ENCODE measurements around the gene COBL. TPM values are rescaled to one million over a fixed set of nuclear protein-coding genes. Genes with fewer than 3 reads are reported as not detected.

The COBL gene
- total RNA-seq, 2 donors from 2014 or later: 36.5 to 46.6 TPM

DNA sequence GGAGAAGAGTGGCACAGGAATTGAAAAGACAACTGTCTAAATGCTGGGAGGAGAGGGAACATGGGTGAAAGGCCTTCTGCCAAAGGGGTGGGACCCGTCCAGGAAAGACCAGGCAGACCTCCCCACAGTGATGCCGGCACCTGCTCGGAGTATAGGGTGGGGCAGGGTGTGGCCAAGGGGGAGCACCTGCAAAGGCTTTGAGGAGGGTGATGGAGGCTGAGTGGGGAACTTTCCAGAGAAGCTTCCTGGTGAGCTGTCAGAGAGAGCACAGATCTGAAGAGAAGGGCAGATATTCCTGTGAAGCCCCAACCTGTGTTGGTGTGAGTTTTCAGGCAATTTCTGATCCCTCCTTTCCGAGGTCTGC lies 270.5 kb downstream of the COBL start:
- TF ChIP-seq, protein P1, sequence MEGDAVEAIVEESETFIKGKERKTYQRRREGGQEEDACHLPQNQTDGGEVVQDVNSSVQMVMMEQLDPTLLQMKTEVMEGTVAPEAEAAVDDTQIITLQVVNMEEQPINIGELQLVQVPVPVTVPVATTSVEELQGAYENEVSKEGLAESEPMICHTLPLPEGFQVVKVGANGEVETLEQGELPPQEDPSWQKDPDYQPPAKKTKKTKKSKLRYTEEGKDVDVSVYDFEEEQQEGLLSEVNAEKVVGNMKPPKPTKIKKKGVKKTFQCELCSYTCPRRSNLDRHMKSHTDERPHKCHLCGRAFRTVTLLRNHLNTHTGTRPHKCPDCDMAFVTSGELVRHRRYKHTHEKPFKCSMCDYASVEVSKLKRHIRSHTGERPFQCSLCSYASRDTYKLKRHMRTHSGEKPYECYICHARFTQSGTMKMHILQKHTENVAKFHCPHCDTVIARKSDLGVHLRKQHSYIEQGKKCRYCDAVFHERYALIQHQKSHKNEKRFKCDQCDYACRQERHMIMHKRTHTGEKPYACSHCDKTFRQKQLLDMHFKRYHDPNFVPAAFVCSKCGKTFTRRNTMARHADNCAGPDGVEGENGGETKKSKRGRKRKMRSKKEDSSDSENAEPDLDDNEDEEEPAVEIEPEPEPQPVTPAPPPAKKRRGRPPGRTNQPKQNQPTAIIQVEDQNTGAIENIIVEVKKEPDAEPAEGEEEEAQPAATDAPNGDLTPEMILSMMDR (IDR thresholded peaks at IDR 0.05): no peak
- no peak for TF ChIP-seq POLR2A (IDR thresholded peaks at IDR 0.05)
- no peak for TF ChIP-seq POLR2AphosphoS5 (IDR thresholded peaks at IDR 0.05)
- WGBS: 82% methylated on average over 4 of the region's 4 CpGs
- no peak for DNase-seq (ENCODE audit: low spot score)

DNA sequence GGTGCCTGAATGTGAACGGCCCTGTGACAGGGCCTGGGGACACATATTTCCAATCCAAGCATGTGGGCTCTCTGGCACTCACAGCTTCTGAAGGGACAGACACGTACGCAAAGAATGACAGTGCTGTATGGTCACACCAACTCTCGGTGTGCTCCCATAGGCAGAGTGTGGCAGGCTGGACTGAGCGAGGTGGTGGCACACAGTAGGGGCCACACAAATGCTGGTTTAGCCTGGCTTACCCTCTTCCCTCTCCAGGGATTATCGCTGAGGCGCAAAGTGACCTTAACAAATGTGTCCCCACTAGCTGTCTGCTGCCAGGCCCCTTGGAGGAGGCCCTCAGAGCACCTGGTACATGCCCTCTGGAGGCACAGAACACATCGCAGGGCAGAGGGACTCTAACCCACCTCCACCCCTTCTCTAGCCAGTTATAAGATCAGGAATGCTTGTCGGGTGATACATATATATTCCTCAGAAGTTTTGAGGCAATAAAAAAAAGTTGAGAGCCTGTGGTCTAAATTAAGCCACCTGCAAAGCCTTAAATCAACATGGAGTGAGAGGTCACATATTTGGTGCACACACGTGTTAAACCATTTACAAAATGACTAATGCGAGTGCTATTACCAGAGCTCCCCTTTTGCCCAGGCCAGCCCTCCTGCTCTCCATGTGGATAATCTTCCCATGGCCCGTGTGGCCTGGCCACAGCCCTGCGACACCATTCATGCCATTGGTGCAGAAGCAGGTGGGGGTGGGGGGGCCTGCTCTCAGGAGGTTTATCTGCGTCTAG lies 271.1 kb downstream of the COBL start:
- TF ChIP-seq POLR2AphosphoS5 (IDR thresholded peaks at IDR 0.05) (no peak), POLR2A (IDR thresholded peaks at IDR 0.05) (no peak)
- TF ChIP-seq, protein P1 (IDR thresholded peaks at IDR 0.05): no peak
- no peak overlapping the region for H3K27ac ChIP-seq
- intact Hi-C loops (cut with DNase I): no loop called here
- no peak overlapping the region for H3K4me3 ChIP-seq
- no peaks in the 10 kb centered on the region for H3K36me3 ChIP-seq
- no peaks in the 10 kb centered on the region for H3K4me1 ChIP-seq (replicated peaks)
- no peaks in the 10 kb centered on the region for H3K9me3 ChIP-seq
- 80% methylated on average over 13 of the region's 14 CpGs for WGBS
- DNase-seq (ENCODE audit: low spot score): no peak
- H3K27me3 ChIP-seq (replicated peaks; ENCODE audit: insufficient read depth): no peaks in the 10 kb centered on the region

More for the DNA sequence above, 270.5 kb downstream of the COBL start:
- intact Hi-C loops (cut with DNase I): no loop called here
- Histone ChIP-seq H3K36me3 (no peaks in the 10 kb centered on the region), H3K9me3 (no peaks in the 10 kb centered on the region), H3K4me3 (no peak overlapping the region), H3K27ac (no peak overlapping the region), H3K4me1 (replicated peaks) (no peaks in the 10 kb centered on the region), H3K27me3 (replicated peaks; ENCODE audit: insufficient read depth) (no peaks in the 10 kb centered on the region)

- TF ChIP-seq POLR2AphosphoS5 (IDR thresholded peaks at IDR 0.05) (no peak), POLR2A (IDR thresholded peaks at IDR 0.05) (no peak)
- TF ChIP-seq, protein P1 (IDR thresholded peaks at IDR 0.05): no peak
- no peak overlapping the region for H3K4me3 ChIP-seq
- H3K27ac ChIP-seq: no peak overlapping the region
- H3K4me1 ChIP-seq (replicated peaks): no peaks in the 10 kb centered on the region
- intact Hi-C loops (cut with DNase I): no loop called here
- H3K27me3 ChIP-seq (replicated peaks; ENCODE audit: insufficient read depth): no peaks in the 10 kb centered on the region
- H3K9me3 ChIP-seq: no peaks in the 10 kb centered on the region
- H3K36me3 ChIP-seq: no peaks in the 10 kb centered on the region
- WGBS: 87% methylated on average over 14 of the region's 14 CpGs
- no peak for DNase-seq (ENCODE audit: low spot score)
Observed at GRCh38 chr7:51043461-51043860, 273.1 kb downstream of the COBL start.

GRCh38 chr7:51040787-51041186 lies 275.8 kb downstream of the COBL start:
- WGBS: 41% methylated on average over 6 of the region's 6 CpGs
- Histone ChIP-seq H3K9me3 (no peaks in the 10 kb centered on the region), H3K4me3 (no peak overlapping the region), H3K27me3 (replicated peaks; ENCODE audit: insufficient read depth) (no peaks in the 10 kb centered on the region), H3K4me1 (replicated peaks) (no peaks in the 10 kb centered on the region), H3K27ac (no peak overlapping the region), H3K36me3 (no peaks in the 10 kb centered on the region)
- TF ChIP-seq POLR2A (IDR thresholded peaks at IDR 0.05) (no peak), POLR2AphosphoS5 (IDR thresholded peaks at IDR 0.05) (peak; percentile 10)
- TF ChIP-seq, protein P1 (IDR thresholded peaks at IDR 0.05): no peak
- intact Hi-C loops (cut with DNase I): no loop called here
- DNase-seq (ENCODE audit: low spot score): no peak

- no peak for TF ChIP-seq POLR2AphosphoS5 (IDR thresholded peaks at IDR 0.05)
- TF ChIP-seq, protein P1 (IDR thresholded peaks at IDR 0.05): no peak
- TF ChIP-seq POLR2A (IDR thresholded peaks at IDR 0.05): no peak
- no peaks in the 10 kb centered on the region for H3K36me3 ChIP-seq
- H3K27ac ChIP-seq: no peak overlapping the region
- peaks cover 7% of the 10 kb centered on the region for H3K4me1 ChIP-seq (replicated peaks)
- H3K9me3 ChIP-seq: no peaks in the 10 kb centered on the region
- intact Hi-C loops (cut with DNase I): no loop called here
- no peaks in the 10 kb centered on the region for H3K27me3 ChIP-seq (replicated peaks; ENCODE audit: insufficient read depth)
- H3K4me3 ChIP-seq: no peak overlapping the region
- WGBS: 91% methylated on average over 3 of the region's 3 CpGs
- no peak for DNase-seq (ENCODE audit: low spot score)
Observed at GRCh38 chr7:51038573-51038972, 278.0 kb downstream of the COBL start.

All from prostate gland (tissue), 2 donors.